ENCODE measurements around the gene KLRF2. TPM values are rescaled to one million over a fixed set of nuclear protein-coding genes. Genes with fewer than 3 reads are reported as not detected.

KLRF2 gene
- total RNA-seq, 1 experiment from 2014 or later = not detected

DNA sequence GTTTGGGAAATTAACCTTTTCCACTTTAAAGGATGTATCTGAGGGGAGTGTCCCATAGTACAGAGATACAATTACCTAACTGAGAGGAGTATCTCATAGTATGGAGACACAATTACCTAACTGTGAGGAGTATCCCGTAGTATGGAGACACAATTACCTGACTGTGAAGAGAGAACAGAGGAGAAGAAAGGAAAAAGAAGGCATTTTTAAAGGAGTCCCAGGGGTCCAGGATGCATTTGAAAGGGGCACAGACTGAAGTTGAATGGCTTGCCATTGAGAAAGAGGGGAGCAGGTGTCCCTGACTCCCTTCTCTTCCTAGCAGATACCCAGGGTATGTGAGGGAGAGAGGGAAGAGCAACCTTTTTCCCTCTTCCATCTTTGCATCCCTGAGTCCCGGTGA, 17.9 kb downstream of the KLRF2 start:
- H4K91ac ChIP-seq (ENCODE audit: insufficient read length, low read depth, low read length) = no peak overlapping the region
- H3K14ac ChIP-seq (ENCODE audit: insufficient read depth, low read length) = no peak overlapping the region
- H3K56ac ChIP-seq (ENCODE audit: insufficient read length, low read depth, low read length) = no peak overlapping the region
- no peak overlapping the region for H2BK20ac ChIP-seq (ENCODE audit: low read depth, low read length, poor library complexity, severe bottlenecking)
- H3K4ac ChIP-seq (ENCODE audit: low read depth, low read length) = no peak overlapping the region
- H2AK5ac ChIP-seq (ENCODE audit: insufficient read length, low read length) = no peak overlapping the region
- H2AFZ ChIP-seq (ENCODE audit: low read length) = no peak overlapping the region
- no peak overlapping the region for H3T11ph ChIP-seq (ENCODE audit: low read length)
- H3K9ac ChIP-seq (ENCODE audit: extremely low read depth, insufficient read length, low read length) = no peak overlapping the region
- H2BK5ac ChIP-seq (ENCODE audit: insufficient read length, low read length) = no peak overlapping the region
- Mint-ChIP-seq H3K27me3 (ENCODE audit: low read depth) (no peaks in the 10 kb centered on the region; the same call in 1 of the 2 replicates), H3K4me1 (peaks cover 11 to 16% of the 10 kb centered on the region in 2 experiments), H3K27ac (no peak overlapping the region), H3K9me3 (peaks cover 15 to 21% of the 10 kb centered on the region in 2 experiments), H3K4me3 (no peak overlapping the region), H3K36me3 (ENCODE audit: insufficient read depth in 1 of 3, low read depth in 3 of 3) (peaks cover 2 to 23% (median 19%) of the 10 kb centered on the region in 3 experiments; a peak in 6 of 7 replicates)
- no peak overlapping the region for H3K27ac ChIP-seq (ENCODE audit: insufficient read length, low read depth, low read length)
- H3K9me3 ChIP-seq (ENCODE audit: control insufficient read depth, low read depth, low read length) = no peaks in the 10 kb centered on the region
- TF ChIP-seq, protein P1, sequence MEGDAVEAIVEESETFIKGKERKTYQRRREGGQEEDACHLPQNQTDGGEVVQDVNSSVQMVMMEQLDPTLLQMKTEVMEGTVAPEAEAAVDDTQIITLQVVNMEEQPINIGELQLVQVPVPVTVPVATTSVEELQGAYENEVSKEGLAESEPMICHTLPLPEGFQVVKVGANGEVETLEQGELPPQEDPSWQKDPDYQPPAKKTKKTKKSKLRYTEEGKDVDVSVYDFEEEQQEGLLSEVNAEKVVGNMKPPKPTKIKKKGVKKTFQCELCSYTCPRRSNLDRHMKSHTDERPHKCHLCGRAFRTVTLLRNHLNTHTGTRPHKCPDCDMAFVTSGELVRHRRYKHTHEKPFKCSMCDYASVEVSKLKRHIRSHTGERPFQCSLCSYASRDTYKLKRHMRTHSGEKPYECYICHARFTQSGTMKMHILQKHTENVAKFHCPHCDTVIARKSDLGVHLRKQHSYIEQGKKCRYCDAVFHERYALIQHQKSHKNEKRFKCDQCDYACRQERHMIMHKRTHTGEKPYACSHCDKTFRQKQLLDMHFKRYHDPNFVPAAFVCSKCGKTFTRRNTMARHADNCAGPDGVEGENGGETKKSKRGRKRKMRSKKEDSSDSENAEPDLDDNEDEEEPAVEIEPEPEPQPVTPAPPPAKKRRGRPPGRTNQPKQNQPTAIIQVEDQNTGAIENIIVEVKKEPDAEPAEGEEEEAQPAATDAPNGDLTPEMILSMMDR (conservative IDR thresholded peaks at IDR 0.05) = no peak
- H4K20me1 ChIP-seq (ENCODE audit: control insufficient read depth, insufficient read depth, insufficient read length) = no peaks in the 10 kb centered on the region
- H3K23me2 ChIP-seq (ENCODE audit: insufficient read length, low read depth, low read length, poor library complexity, severe bottlenecking) = no peaks in the 10 kb centered on the region
- H3K27me3 ChIP-seq (ENCODE audit: insufficient read depth, low read length) = no peaks in the 10 kb centered on the region
- H3K79me2 ChIP-seq (ENCODE audit: insufficient read depth, low read length) = no peaks in the 10 kb centered on the region
- no CpG with 5 or more reads among the region's 2 CpGs for WGBS (ENCODE audit: extremely low coverage, insufficient read length, low lambda C conversion rate)
- no peaks in the 10 kb centered on the region for H3K4me1 ChIP-seq (ENCODE audit: insufficient read depth, low read length)
- H4K5ac ChIP-seq (ENCODE audit: insufficient read length, low read depth, low read length) = no peak overlapping the region
- H2BK12ac ChIP-seq (ENCODE audit: insufficient read length, low read depth, low read length) = no peak overlapping the region
- no peak for DNase-seq
- no peak overlapping the region for H2BK15ac ChIP-seq (ENCODE audit: low read depth, low read length)
- H4K8ac ChIP-seq (replicated peaks; ENCODE audit: insufficient read length, low read depth, low read length) = no peak overlapping the region
- no peaks in the 10 kb centered on the region for H3K79me1 ChIP-seq (ENCODE audit: insufficient read depth, low read depth, low read length, poor library complexity, severe bottlenecking)
- H3K23ac ChIP-seq (ENCODE audit: insufficient read length, low read depth, low read length) = no peak overlapping the region
- H3K18ac ChIP-seq (ENCODE audit: insufficient read length, low read depth, low read length) = no peak overlapping the region
- H3K4me2 ChIP-seq (ENCODE audit: insufficient read depth, insufficient read length, low read length) = no peak overlapping the region
- no peak overlapping the region for H2BK120ac ChIP-seq (ENCODE audit: low read depth, low read length, poor library complexity, severe bottlenecking)

Measured in H9 (cell line).